HG02973 (cell line): ENCODE results near the gene ANXA2.

Experiments
- ATAC-seq: cut with Tn5 transposase; IDR thresholded peaks from one replicate; pipeline ENCODE4 v1.9.1; 2021; ENCODE audit warnings: moderate library complexity; ENCODE audit not compliant: unreplicated experiment

ANXA2 gene

GRCh38 chr15:60390231-60390630 is 7.6 kb downstream of the ANXA2 start:
- ATAC-seq = no peak

GRCh38 chr15:60389261-60390077 is 8.3 kb downstream of the ANXA2 start:
- ATAC-seq = no peak

GRCh38 chr15:60387321-60387720 is 10.5 kb downstream of the ANXA2 start:
- no peak for ATAC-seq

- ATAC-seq = no peak
Measured at GRCh38 chr15:60386615-60387014, 11.2 kb downstream of the ANXA2 start.

- ATAC-seq = no peak
Measured at GRCh38 chr15:60385620-60386552, 11.9 kb downstream of the ANXA2 start.

GRCh38 chr15:60384526-60385126 is 13.2 kb downstream of the ANXA2 start:
- ATAC-seq = no peak

GRCh38 chr15:60384053-60384452 is 13.7 kb downstream of the ANXA2 start:
- no peak for ATAC-seq

- ATAC-seq = no peak
Measured at GRCh38 chr15:60382773-60383674, 14.8 kb downstream of the ANXA2 start.

- ATAC-seq = no peak
Measured at GRCh38 chr15:60381148-60381788, 16.5 kb downstream of the ANXA2 start.

GRCh38 chr15:60379525-60380274 is 18.1 kb downstream of the ANXA2 start:
- ATAC-seq = no peak

GRCh38 chr15:60379185-60379524 is 18.6 kb downstream of the ANXA2 start:
- no peak for ATAC-seq

- ATAC-seq = no peak
Measured at GRCh38 chr15:60376677-60377095, 21.1 kb downstream of the ANXA2 start.

GRCh38 chr15:60375306-60375705 is 22.5 kb downstream of the ANXA2 start:
- ATAC-seq = no peak

GRCh38 chr15:60374628-60375081 is 23.1 kb downstream of the ANXA2 start:
- ATAC-seq = no peak

- ATAC-seq = no peak
Measured at GRCh38 chr15:60374209-60374608, 23.6 kb downstream of the ANXA2 start.

GRCh38 chr15:60373745-60374144 is 24.0 kb downstream of the ANXA2 start:
- no peak for ATAC-seq

GRCh38 chr15:60373327-60373726 is 24.5 kb downstream of the ANXA2 start:
- no peak for ATAC-seq

- no peak for ATAC-seq
Measured at GRCh38 chr15:60372756-60373155, 25.0 kb downstream of the ANXA2 start.

- no peak for ATAC-seq
Measured at GRCh38 chr15:60372227-60372626, 25.6 kb downstream of the ANXA2 start.
